HepG2 (cell line): Measurements from ENCODE around the gene LAMTOR2. TPM values are rescaled to one million over a fixed set of nuclear protein-coding genes. Genes with fewer than 3 reads are reported as not detected.

ENCODE experiments used
- ATF7-NPFF ChIP-seq: sonication (generic); formaldehyde crosslinking; IDR thresholded peaks from 2 replicates; pipeline ENCODE4 v1.8.1; 2023; ENCODE audit warnings: mild to moderate bottlenecking, low read depth, missing genetic modification reagents, moderate library complexity
- CHD2 ChIP-seq: IDR thresholded peaks from 2 replicates; pipeline ENCODE4 v1.6.1; 2011; ENCODE audit warnings: low read depth, low read length, improper control_type of control experiment
- FIP1L1 ChIP-seq: fragments of 200-400 bp; formaldehyde crosslinking; IDR thresholded peaks from 2 replicates; pipeline ENCODE4 v1.6.1; 2018; ENCODE audit warnings: low read depth, mild to moderate bottlenecking, low read length, moderate library complexity, borderline replicate concordance; ENCODE audit not compliant: insufficient read depth
- MLXIP ChIP-seq: sonication (generic); formaldehyde crosslinking; IDR thresholded peaks from 2 replicates; pipeline ENCODE4 v1.9.0; 2021; ENCODE audit warnings: missing genetic modification reagents, borderline replicate concordance
- MZF1 ChIP-seq: sonication (generic); formaldehyde crosslinking; IDR thresholded peaks from 2 replicates; pipeline ENCODE4 v1.8.1; 2023; ENCODE audit warnings: mild to moderate bottlenecking, missing genetic modification reagents, borderline replicate concordance
- RNF2 ChIP-seq: fragments of 450-650 bp; conservative IDR thresholded peaks from 2 replicates; pipeline ENCODE4 v1.6.1; 2016; ENCODE audit warnings: low read depth
- ZMYM4 ChIP-seq: sonication (generic); formaldehyde crosslinking; IDR thresholded peaks from 2 replicates; pipeline ENCODE4 v1.8.1; 2023; ENCODE audit warnings: mild to moderate bottlenecking, missing genetic modification reagents
- ZNF281 ChIP-seq: sonication (generic); formaldehyde crosslinking; IDR thresholded peaks from 2 replicates; pipeline ENCODE4 v1.4.0; 2020; ENCODE audit warnings: missing genetic modification reagents, borderline replicate concordance
- polyA plus RNA-seq, 8 experiments: library from polyadenylated mRNA; depleted of rRNA in 3 of 8; stranded (reverse) in 7 of 8; unstranded in 1 of 8; fragments of >200 nt; fragmentation: Illumina TruSeq in 4 of 8; extraction: Trizol in 4 of 8; gene quantifications; 2 replicates each; pipeline versions ENCODE4 v1.2.1 to v1.2.3, GENCODE V29; 2011 to 2016; ENCODE audit warnings: low read depth in 4 of 8, missing spikeins in 1 of 8, mixed read lengths in 1 of 8; ENCODE audit not compliant: insufficient read depth in 1 of 8
- total RNA-seq, 5 experiments: library from RNA; depleted of rRNA; stranded (reverse); fragments of >200 nt; fragmentation: Illumina TruSeq; extraction: Trizol; gene quantifications; 2 replicates each; pipeline ENCODE4 v1.2.3, GENCODE V29; 2016; ENCODE audit warnings: low read depth in 1 of 5
- TF ChIP-seq, protein P1 (sequence below): sonication (generic); formaldehyde crosslinking; IDR thresholded peaks from 2 replicates; pipeline ENCODE4 v1.5.0; 2020; ENCODE audit warnings: mild to moderate bottlenecking, missing genetic modification reagents, borderline replicate concordance
- TF ChIP-seq, protein P2 (sequence below): sonication (generic); formaldehyde crosslinking; IDR thresholded peaks from 2 replicates; pipeline ENCODE4 v1.4.0; 2020; ENCODE audit warnings: low read depth, missing genetic modification reagents
- TF ChIP-seq, protein P3 (sequence below): sonication (generic); formaldehyde crosslinking; IDR thresholded peaks from 2 replicates; pipeline ENCODE4 v1.8.1; 2023; ENCODE audit warnings: mild to moderate bottlenecking, inconsistent platforms, moderate library complexity, missing genetic modification reagents, borderline replicate concordance

LAMTOR2 gene
- total and polyA plus RNA-seq, 2 of the 13 experiments (the other 11 are each of a cell fraction or from before 2014, with no cell fraction given) = 36.5 to 66.4 TPM

- TF ChIP-seq ZNF281 (CRISPR knock-in tag) = no peak; the same call in 1 of the 2 replicates
- peak; percentile 67; the same call in 1 of the 2 replicates for TF ChIP-seq ATF7-NPFF (CRISPR knock-in tag)
- no peak for TF ChIP-seq MLXIP
- TF ChIP-seq FIP1L1 = no peak
- peak; percentile 23; the same call in 1 of the 2 replicates for TF ChIP-seq MZF1 (CRISPR knock-in tag)
- TF ChIP-seq, protein P1, sequence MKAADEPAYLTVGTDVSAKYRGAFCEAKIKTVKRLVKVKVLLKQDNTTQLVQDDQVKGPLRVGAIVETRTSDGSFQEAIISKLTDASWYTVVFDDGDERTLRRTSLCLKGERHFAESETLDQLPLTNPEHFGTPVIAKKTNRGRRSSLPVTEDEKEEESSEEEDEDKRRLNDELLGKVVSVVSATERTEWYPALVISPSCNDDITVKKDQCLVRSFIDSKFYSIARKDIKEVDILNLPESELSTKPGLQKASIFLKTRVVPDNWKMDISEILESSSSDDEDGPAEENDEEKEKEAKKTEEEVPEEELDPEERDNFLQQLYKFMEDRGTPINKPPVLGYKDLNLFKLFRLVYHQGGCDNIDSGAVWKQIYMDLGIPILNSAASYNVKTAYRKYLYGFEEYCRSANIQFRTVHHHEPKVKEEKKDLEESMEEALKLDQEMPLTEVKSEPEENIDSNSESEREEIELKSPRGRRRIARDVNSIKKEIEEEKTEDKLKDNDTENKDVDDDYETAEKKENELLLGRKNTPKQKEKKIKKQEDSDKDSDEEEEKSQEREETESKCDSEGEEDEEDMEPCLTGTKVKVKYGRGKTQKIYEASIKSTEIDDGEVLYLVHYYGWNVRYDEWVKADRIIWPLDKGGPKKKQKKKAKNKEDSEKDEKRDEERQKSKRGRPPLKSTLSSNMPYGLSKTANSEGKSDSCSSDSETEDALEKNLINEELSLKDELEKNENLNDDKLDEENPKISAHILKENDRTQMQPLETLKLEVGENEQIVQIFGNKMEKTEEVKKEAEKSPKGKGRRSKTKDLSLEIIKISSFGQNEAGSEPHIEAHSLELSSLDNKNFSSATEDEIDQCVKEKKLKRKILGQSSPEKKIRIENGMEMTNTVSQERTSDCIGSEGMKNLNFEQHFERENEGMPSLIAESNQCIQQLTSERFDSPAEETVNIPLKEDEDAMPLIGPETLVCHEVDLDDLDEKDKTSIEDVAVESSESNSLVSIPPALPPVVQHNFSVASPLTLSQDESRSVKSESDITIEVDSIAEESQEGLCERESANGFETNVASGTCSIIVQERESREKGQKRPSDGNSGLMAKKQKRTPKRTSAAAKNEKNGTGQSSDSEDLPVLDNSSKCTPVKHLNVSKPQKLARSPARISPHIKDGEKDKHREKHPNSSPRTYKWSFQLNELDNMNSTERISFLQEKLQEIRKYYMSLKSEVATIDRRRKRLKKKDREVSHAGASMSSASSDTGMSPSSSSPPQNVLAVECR (CRISPR knock-in tag) = peak; percentile 91
- TF ChIP-seq RNF2 = peak; percentile 13; the same call in 1 of the 2 replicates
- TF ChIP-seq, protein P2, sequence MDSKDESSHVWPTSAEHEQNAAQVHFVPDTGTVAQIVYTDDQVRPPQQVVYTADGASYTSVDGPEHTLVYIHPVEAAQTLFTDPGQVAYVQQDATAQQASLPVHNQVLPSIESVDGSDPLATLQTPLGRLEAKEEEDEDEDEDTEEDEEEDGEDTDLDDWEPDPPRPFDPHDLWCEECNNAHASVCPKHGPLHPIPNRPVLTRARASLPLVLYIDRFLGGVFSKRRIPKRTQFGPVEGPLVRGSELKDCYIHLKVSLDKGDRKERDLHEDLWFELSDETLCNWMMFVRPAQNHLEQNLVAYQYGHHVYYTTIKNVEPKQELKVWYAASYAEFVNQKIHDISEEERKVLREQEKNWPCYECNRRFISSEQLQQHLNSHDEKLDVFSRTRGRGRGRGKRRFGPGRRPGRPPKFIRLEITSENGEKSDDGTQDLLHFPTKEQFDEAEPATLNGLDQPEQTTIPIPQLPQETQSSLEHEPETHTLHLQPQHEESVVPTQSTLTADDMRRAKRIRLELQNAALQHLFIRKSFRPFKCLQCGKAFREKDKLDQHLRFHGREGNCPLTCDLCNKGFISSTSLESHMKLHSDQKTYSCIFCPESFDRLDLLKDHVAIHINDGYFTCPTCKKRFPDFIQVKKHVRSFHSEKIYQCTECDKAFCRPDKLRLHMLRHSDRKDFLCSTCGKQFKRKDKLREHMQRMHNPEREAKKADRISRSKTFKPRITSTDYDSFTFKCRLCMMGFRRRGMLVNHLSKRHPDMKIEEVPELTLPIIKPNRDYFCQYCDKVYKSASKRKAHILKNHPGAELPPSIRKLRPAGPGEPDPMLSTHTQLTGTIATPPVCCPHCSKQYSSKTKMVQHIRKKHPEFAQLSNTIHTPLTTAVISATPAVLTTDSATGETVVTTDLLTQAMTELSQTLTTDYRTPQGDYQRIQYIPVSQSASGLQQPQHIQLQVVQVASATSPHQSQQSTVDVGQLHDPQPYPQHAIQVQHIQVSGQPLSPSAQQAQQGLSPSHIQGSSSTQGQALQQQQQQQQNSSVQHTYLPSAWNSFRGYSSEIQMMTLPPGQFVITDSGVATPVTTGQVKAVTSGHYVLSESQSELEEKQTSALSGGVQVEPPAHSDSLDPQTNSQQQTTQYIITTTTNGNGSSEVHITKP = peak; percentile 92
- TF ChIP-seq, protein P3, sequence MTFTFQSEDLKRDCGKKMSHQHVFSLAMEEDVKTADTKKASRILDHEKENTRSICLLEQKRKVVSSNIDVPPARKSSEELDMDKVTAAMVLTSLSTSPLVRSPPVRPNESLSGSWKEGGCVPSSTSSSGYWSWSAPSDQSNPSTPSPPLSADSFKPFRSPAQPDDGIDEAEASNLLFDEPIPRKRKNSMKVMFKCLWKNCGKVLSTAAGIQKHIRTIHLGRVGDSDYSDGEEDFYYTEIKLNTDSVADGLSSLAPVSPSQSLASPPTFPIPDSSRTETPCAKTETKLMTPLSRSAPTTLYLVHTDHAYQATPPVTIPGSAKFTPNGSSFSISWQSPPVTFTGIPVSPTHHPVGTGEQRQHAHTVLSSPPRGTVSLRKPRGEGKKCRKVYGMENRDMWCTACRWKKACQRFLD = 0 out of 2 replicates have a peak, but pooled peaks have one; percentile 56
- TF ChIP-seq CHD2 = peak; percentile 82
- peak; percentile 78 for TF ChIP-seq ZMYM4 (CRISPR knock-in tag)
These were observed at the start of gene LAMTOR2 (continued) for GRCh38 chr1:156054500-156055280.
